ENCODE results near the gene SCAI. TPM values are rescaled to one million over a fixed set of nuclear protein-coding genes. Genes with fewer than 3 reads are reported as not detected.
A peak's percentile ranks its signal among the peaks of the same experiment; 100 is the strongest.

SCAI gene
- total RNA-seq, 1 experiment from 2014 or later: 15.5 TPM

GRCh38 chr9:125141751-125142150 lies 1.6 kb downstream of the SCAI start:
- Histone ChIP-seq H3K9ac (ENCODE audit: extremely low read depth, insufficient read length, low read length) (no peak overlapping the region), H2BK20ac (ENCODE audit: low read depth, low read length, poor library complexity, severe bottlenecking) (no peak overlapping the region), H4K5ac (ENCODE audit: insufficient read length, low read depth, low read length) (no peak overlapping the region), H2BK12ac (ENCODE audit: insufficient read length, low read depth, low read length) (no peak overlapping the region), H2BK15ac (ENCODE audit: low read depth, low read length) (no peak overlapping the region), H3K18ac (ENCODE audit: insufficient read length, low read depth, low read length) (no peak overlapping the region), H2BK5ac (ENCODE audit: insufficient read length, low read length) (no peak overlapping the region), H3K79me1 (ENCODE audit: insufficient read depth, low read depth, low read length, poor library complexity, severe bottlenecking) (no peaks in the 10 kb centered on the region), H3K27ac (ENCODE audit: insufficient read length, low read depth, low read length) (no peak overlapping the region), H3K56ac (ENCODE audit: insufficient read length, low read depth, low read length) (no peak overlapping the region), H3K9me3 (ENCODE audit: control insufficient read depth, low read depth, low read length) (no peaks in the 10 kb centered on the region), H3K14ac (ENCODE audit: insufficient read depth, low read length) (no peak overlapping the region), H4K91ac (ENCODE audit: insufficient read length, low read depth, low read length) (no peak overlapping the region), H3K4me2 (ENCODE audit: insufficient read depth, insufficient read length, low read length) (no peak overlapping the region), H3K23ac (ENCODE audit: insufficient read length, low read depth, low read length) (no peak overlapping the region), H3T11ph (ENCODE audit: low read length) (no peak overlapping the region), H2AK5ac (ENCODE audit: insufficient read length, low read length) (no peak overlapping the region), H3K79me2 (ENCODE audit: insufficient read depth, low read length) (peaks cover 6% of the 10 kb centered on the region; the same call in 1 of the 2 replicates), H3K4me1 (ENCODE audit: insufficient read depth, low read length) (no peaks in the 10 kb centered on the region), H3K27me3 (ENCODE audit: insufficient read depth, low read length) (no peaks in the 10 kb centered on the region), H4K20me1 (ENCODE audit: control insufficient read depth, insufficient read depth, insufficient read length) (no peaks in the 10 kb centered on the region), H2BK120ac (ENCODE audit: low read depth, low read length, poor library complexity, severe bottlenecking) (no peak overlapping the region), H2AFZ (ENCODE audit: low read length) (no peak overlapping the region), H3K4ac (ENCODE audit: low read depth, low read length) (no peak overlapping the region), H3K23me2 (ENCODE audit: insufficient read length, low read depth, low read length, poor library complexity, severe bottlenecking) (peaks cover 4% of the 10 kb centered on the region), H4K8ac (replicated peaks; ENCODE audit: insufficient read length, low read depth, low read length) (no peak overlapping the region)
- Mint-ChIP-seq H3K36me3 (ENCODE audit: insufficient read depth in 1 of 3, low read depth in 3 of 3) (peaks cover 1 to 27% (median 11%) of the 10 kb centered on the region in 3 experiments), H3K27me3 (ENCODE audit: low read depth) (no peaks in the 10 kb centered on the region), H3K4me3 (peak overlapping the region; percentile 89 to 100), H3K4me1 (peaks cover 10 to 19% of the 10 kb centered on the region in 2 experiments), H3K27ac (no peak overlapping the region), H3K9me3 (no peaks in the 10 kb centered on the region)
- no peak for TF ChIP-seq CTCF (conservative IDR thresholded peaks at IDR 0.05)
- no CpG with 5 or more reads among the region's 4 CpGs for WGBS (ENCODE audit: extremely low coverage, insufficient read length, low lambda C conversion rate)
- no peak for DNase-seq

Data from H9 (cell line).